PC-3 (cell line): Measurements from ENCODE around the gene CHRM4. TPM values are rescaled to one million over a fixed set of nuclear protein-coding genes. Genes with fewer than 3 reads are reported as not detected.

ENCODE experiments used
- ATAC-seq: fragments of 200-7000 bp; cut with Tn5 transposase; 2 replicates; pipeline ENCODE4 v1.9.1; 2020; ENCODE audit warnings: mild to moderate bottlenecking, moderate library complexity
- BruUV-seq: library from RNA; stranded (reverse); fragments of 400-500 nt; replicated peaks from 2 replicates; lab custom pipeline; 2021; lab: Mats Ljungman, UMichigan
- CTCF ChIA-PET: fragments of 300-600 bp; sonication (Branson Sonifier 250); formaldehyde crosslinking; loops from one replicate; lab custom pipeline; 2022; ENCODE audit warnings: antibody characterized with exemption; lab: Charles Lee
- POLR2A ChIA-PET: fragments of 300-600 bp; sonication (Branson Sonifier 250); formaldehyde crosslinking; loops from one replicate; lab custom pipeline; 2022; ENCODE audit warnings: antibody characterized with exemption; ENCODE audit not compliant: unreplicated experiment; lab: Charles Lee
- DNase-seq: peaks from one replicate; pipeline ENCODE4 v3.0.0-alpha.2; 2015
- H2AFZ ChIP-seq: fragments of 300-600 bp; sonication (generic); 2 replicates; pipeline ENCODE4 v1.6.0; 2016; ENCODE audit warnings: antibody characterized with exemption, low read length
- H3F3A ChIP-seq: fragments of 300-600 bp; sonication (generic); one replicate; pipeline ENCODE4 v1.6.0; 2017; ENCODE audit warnings: antibody characterized with exemption, low read length, control low read depth, mild to moderate bottlenecking; ENCODE audit not compliant: unreplicated experiment
- H3K27ac ChIP-seq: fragments of 300-600 bp; sonication (generic); 2 replicates; pipeline ENCODE4 v1.5.1; 2016; ENCODE audit warnings: mild to moderate bottlenecking, low read length
- H3K27me3 ChIP-seq: fragments of 300-600 bp; sonication (generic); 2 replicates; pipeline ENCODE4 v1.6.1; 2016; ENCODE audit warnings: low read length, mixed read lengths
- H3K36me3 ChIP-seq: fragments of 300-600 bp; sonication (generic); 2 replicates; pipeline ENCODE4 v1.6.1; 2016; ENCODE audit warnings: low read depth, mixed run types, low read length, mixed read lengths
- H3K4me1 ChIP-seq: fragments of 300-600 bp; sonication (generic); 2 replicates; pipeline ENCODE4 v1.5.1; 2016; ENCODE audit warnings: low read length; ENCODE audit not compliant: insufficient read depth
- H3K4me2 ChIP-seq: fragments of 300-600 bp; sonication (generic); 2 replicates; pipeline ENCODE4 v1.6.0; 2016; ENCODE audit warnings: low read length
- H3K4me3 ChIP-seq: fragments of 300-600 bp; sonication (generic); 2 replicates; pipeline ENCODE4 v1.5.1; 2016; ENCODE audit warnings: mild to moderate bottlenecking, low read length, mixed read lengths
- H3K79me2 ChIP-seq: fragments of 300-600 bp; sonication (generic); 2 replicates; pipeline ENCODE4 v1.6.1; 2017; ENCODE audit warnings: low read length, mixed read lengths
- H3K9ac ChIP-seq: fragments of 300-600 bp; sonication (generic); 2 replicates; pipeline ENCODE4 v1.6.0; 2016; ENCODE audit warnings: mild to moderate bottlenecking, low read length
- H3K9me2 ChIP-seq: fragments of 300-600 bp; sonication (generic); replicated peaks from 2 replicates; pipeline ENCODE4 v1.6.1; 2016; ENCODE audit warnings: mixed run types, low read length, mixed read lengths
- H3K9me3 ChIP-seq: fragments of 300-600 bp; sonication (generic); 2 replicates; pipeline ENCODE4 v1.6.1; 2016; ENCODE audit warnings: low read length, mixed read lengths
- H4K20me1 ChIP-seq: fragments of 300-600 bp; sonication (generic); 2 replicates; pipeline ENCODE4 v1.6.1; 2016; ENCODE audit warnings: low read length, mixed read lengths
- CTCF ChIP-seq: fragments of 300-600 bp; sonication (generic); conservative IDR thresholded peaks from 2 replicates; pipeline ENCODE4 v1.5.1; 2017; ENCODE audit warnings: antibody characterized with exemption, low read depth, mild to moderate bottlenecking, low read length
- EZH2 ChIP-seq: fragments of 300-600 bp; sonication (generic); IDR thresholded peaks from one replicate; pipeline ENCODE4 v1.6.1; 2017; ENCODE audit warnings: antibody characterized with exemption, mild to moderate bottlenecking, low read length; ENCODE audit not compliant: unreplicated experiment
- EZH2phosphoT487 ChIP-seq: fragments of 300-600 bp; sonication (generic); IDR thresholded peaks from 2 replicates; pipeline ENCODE4 v1.6.1; 2018; ENCODE audit warnings: mild to moderate bottlenecking, antibody characterized with exemption, low read length, borderline replicate concordance
- intact Hi-C: fragments of 100-400 bp; cut with micrococcal nuclease; formaldehyde crosslinking; loops from 2 replicates; pipeline ENCODE4 v1.9.0; 2023
- total RNA-seq: library from RNA; depleted of rRNA; stranded (reverse); fragments of >200 nt; gene quantifications from 2 replicates; pipeline ENCODE4 v1.2.3, GENCODE V29; 2014

Gene CHRM4
- total RNA-seq, 1 experiment from 2014 or later: not detected

- no peaks in the 10 kb centered on the region for H3F3A ChIP-seq
- TF ChIP-seq EZH2 (no peak), EZH2phosphoT487 (no peak), CTCF (no peak)
- no peaks in the 10 kb centered on the region for H4K20me1 ChIP-seq
- intact Hi-C loops: loop anchor here (2.0 kb wide), 1 partner anchor 141 kb away; no protein-coding TSS in a partner anchor
- ChIA-PET POLR2A (no interaction called here), CTCF (interaction anchor here (0.6 to 1.7 kb wide), 4 partner anchors 45 to 207 kb away, joined by 3 to 10 read pairs (median 7); no protein-coding TSS in a partner anchor)
- no peak for ATAC-seq
- H3K27me3 ChIP-seq: peaks cover 29% of the 10 kb centered on the region
- BruUV-seq: no TSS peak
- no peaks in the 10 kb centered on the region for H3K9me3 ChIP-seq
- H3K4me2 ChIP-seq: no peak overlapping the region
- no peak for DNase-seq
- H3K79me2 ChIP-seq: no peaks in the 10 kb centered on the region
- H3K4me3 ChIP-seq: no peak overlapping the region
- H3K9me2 ChIP-seq: no peaks in the 10 kb centered on the region
- no peak overlapping the region for H3K27ac ChIP-seq
- no peak overlapping the region for H3K9ac ChIP-seq
- H3K4me1 ChIP-seq: peaks cover 19% of the 10 kb centered on the region; the same call in 1 of the 2 replicates
- H2AFZ ChIP-seq: no peak overlapping the region
- H3K36me3 ChIP-seq: no peaks in the 10 kb centered on the region
Measured at GRCh38 chr11:46387919-46388618, 3.5 kb downstream of the CHRM4 start.

GRCh38 chr11:46387456-46387855, 4.1 kb downstream of the CHRM4 start:
- no peak overlapping the region for H3K4me2 ChIP-seq
- peaks cover 29% of the 10 kb centered on the region for H3K27me3 ChIP-seq
- H3K9me2 ChIP-seq: no peaks in the 10 kb centered on the region
- POLR2A ChIA-PET: no interaction called here
- no peak for TF ChIP-seq EZH2
- no peak for TF ChIP-seq CTCF
- TF ChIP-seq EZH2phosphoT487: no peak
- no peaks in the 10 kb centered on the region for H4K20me1 ChIP-seq
- no TSS peak for BruUV-seq
- H3K9me3 ChIP-seq: no peaks in the 10 kb centered on the region
- no peaks in the 10 kb centered on the region for H3K79me2 ChIP-seq
- CTCF ChIA-PET: interaction anchor here (0.6 kb wide), 1 partner anchor 45 kb away, joined by 6 read pairs; no protein-coding TSS in a partner anchor
- H3K27ac ChIP-seq: no peak overlapping the region
- no peaks in the 10 kb centered on the region for H3K36me3 ChIP-seq
- intact Hi-C loops: no loop called here
- no peaks in the 10 kb centered on the region for H3F3A ChIP-seq
- no peak overlapping the region for H3K4me3 ChIP-seq
- no peak overlapping the region for H2AFZ ChIP-seq
- H3K4me1 ChIP-seq: peaks cover 19% of the 10 kb centered on the region; the same call in 1 of the 2 replicates
- DNase-seq (no peak), ATAC-seq (no peak)
- H3K9ac ChIP-seq: no peak overlapping the region

GRCh38 chr11:46386674-46387073, 4.9 kb downstream of the CHRM4 start:
- ChIA-PET POLR2A (no interaction called here), CTCF (no interaction called here)
- no peak; the same call in 1 of the 2 replicates for ATAC-seq
- TF ChIP-seq EZH2phosphoT487 (no peak), CTCF (no peak), EZH2 (no peak)
- Histone ChIP-seq H3K9me3 (no peaks in the 10 kb centered on the region), H3F3A (no peaks in the 10 kb centered on the region), H2AFZ (no peak overlapping the region), H3K4me3 (no peak overlapping the region), H3K9me2 (no peaks in the 10 kb centered on the region), H3K79me2 (no peaks in the 10 kb centered on the region), H4K20me1 (no peaks in the 10 kb centered on the region), H3K27me3 (peaks cover 29% of the 10 kb centered on the region), H3K4me1 (peaks cover 23% of the 10 kb centered on the region; the same call in 1 of the 2 replicates), H3K27ac (no peak overlapping the region), H3K36me3 (no peaks in the 10 kb centered on the region), H3K4me2 (no peak overlapping the region), H3K9ac (no peak overlapping the region)
- peak; percentile 47 for DNase-seq
- BruUV-seq: no TSS peak
- intact Hi-C loops: no loop called here
